GM21381 (cell line): ENCODE results near the gene KLK5.
"Not testable (repeated sequence)": the region's sequence is repeated elsewhere in the genome, so short reads cannot be mapped to it uniquely, and the experiment has no call there.

Experiments used
- ATAC-seq: cut with Tn5 transposase; IDR thresholded peaks from one replicate; pipeline ENCODE4 v1.9.1; 2021; ENCODE audit warnings: mild to moderate bottlenecking, moderate library complexity; ENCODE audit not compliant: unreplicated experiment

The KLK5 gene

DNA sequence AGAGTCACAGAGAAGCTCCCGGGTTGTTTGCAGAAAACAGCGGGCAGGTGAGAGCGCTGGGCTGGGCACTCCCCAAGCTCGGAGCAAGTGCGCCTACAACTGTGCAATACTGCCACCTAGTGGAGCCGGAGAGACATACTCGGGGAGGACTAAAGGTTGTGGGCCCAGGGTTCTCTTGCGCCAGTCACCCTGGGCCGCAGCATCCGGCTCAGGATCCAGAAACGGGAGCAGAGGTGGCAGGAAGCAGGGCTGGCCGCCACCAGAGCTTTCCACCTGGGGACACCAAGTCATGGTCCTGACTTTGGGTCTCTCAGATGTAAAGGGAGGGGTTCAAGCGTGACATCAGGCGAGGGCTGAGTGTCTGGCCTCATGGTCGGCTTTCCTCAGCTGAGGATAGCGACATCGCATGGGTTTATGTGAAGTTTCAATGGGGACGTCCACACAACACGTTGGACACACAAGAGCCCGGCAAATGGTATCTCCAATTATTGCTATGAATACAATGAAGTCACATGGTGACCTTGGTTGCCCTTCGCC lies 30.5 kb downstream of the KLK5 start:
- ATAC-seq: peak; percentile 70

DNA sequence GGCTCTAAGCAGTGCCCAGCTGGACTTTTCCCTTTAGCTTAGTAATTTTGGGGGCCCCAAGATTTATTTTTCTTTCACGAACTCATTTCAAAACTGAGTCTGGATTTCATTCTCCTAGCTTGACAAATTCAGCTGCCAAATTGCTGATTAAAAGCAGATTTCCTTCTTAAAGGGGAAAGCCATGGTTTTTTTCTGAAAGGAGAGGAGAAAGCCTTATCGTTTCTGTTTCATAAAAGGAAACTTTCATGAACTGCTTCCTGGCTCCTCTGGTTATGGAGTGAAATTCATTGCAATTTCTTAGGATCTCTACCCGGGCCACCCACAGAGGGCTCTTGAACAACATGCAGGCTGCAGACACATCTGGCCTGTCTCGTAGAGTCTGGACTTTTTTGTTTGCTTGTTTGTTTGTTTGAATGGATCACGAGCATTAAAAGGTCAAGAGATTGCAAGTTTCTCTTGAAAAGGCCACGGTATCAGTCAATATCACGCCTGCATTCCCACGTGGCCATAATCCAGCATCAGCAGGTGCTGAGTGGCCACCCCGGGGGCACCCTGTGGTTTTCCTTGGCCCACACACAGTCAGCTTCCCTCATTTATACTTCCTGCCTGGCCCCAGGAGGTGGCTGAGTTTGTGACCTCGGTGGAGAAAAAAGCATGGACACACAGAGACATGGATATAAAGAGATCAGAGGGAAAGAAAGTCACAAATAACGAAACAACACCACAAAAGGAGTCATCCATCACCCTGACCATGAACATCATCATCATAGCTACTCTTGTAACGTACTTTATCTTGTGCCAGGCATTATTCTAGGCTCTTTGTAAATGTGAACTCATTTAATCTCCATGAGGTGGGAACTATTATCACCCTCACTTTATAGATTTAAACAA lies 31.2 kb downstream of the KLK5 start:
- ATAC-seq: no peak

DNA sequence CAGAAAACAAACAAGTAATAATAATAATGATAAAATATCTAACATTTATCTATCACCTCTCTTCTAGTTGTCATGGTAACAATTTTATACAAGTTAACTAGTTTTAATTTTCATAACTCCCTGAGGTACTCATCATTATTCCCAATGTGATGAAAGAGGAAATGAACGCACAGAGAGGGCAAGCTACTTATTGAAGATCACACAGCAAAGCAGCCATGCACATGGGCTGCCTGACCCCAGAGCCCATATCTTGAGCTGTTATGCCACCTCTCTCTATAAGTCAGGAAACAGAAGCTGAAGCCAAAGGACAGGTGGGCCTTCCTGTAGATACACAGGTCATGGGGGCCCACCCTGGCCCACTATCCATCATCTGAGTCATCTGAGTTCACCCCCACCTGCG lies 36.8 kb downstream of the KLK5 start:
- ATAC-seq: no peak

DNA sequence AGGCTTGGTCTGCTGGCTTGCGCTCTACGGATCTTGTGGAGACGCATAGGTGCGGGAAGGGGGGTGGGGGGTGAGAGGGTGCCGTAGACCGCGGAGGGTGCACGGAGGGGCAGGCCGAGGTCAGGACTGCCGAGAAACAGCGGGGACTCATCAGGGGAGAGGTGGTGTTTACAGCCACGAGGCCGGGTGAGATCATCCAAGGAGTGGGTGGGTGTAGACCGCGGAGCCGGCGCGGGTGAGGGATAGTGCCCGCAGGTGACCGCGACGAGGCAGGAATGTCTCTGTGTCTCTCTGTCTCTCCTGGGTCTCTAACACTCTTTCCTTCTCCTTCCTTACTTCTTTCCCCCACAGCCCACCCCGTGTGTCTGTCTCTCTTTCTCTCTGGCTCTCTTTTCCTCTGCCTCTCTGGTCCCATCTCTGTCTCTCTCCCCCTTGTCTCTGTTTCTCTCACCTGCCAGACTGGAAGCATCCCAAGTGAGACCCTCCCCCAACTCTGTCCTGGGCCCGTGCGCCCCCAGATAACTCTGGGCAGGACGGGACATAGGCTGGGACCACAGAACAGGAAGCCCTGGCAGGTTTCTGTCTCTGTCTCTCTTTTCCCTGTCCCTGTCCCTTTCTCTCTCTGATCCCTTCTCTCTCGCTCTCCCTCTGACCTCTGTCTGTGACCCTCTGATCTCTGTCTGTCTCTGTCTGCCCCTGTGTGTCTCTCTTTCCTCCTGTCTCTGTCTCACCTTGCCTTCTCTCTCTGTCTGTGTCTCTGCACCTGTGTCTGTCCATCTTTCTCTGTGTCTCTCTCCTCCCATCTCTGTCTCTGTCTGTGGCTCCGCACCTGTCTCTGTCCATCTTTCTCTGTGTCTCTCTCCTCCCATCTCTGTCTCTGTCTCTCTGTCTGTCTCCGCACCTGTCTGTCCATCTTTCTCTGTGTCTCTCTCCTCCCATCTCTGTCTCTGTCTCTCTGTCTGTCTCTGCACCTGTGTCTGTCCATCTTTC lies 39.8 kb downstream of the KLK5 start:
- no peak for ATAC-seq

DNA sequence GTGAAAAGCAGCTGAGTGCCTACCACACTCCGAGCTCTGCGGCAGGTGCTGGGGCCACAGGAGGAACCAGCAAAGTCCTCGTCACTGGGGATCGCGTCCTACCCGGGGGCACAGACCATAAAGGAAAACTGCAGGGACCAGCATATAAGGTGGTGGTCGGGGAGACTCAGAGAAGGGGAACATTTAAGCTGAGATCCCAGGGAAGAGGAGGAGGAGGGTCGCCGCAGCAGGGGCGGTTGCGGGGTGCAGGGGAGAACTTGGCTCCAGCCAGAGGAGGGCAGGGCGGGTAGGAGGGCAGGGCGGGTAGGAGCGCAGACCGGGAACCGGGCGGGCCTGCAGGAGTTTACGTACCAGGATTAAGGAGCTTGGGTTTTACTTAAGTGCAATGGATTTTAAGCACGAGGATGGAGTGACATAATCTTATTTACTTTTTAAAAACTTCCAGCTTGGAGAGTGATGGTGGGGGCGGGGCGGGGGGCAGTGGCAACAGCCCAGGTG lies 40.7 kb downstream of the KLK5 start:
- ATAC-seq: no peak

DNA sequence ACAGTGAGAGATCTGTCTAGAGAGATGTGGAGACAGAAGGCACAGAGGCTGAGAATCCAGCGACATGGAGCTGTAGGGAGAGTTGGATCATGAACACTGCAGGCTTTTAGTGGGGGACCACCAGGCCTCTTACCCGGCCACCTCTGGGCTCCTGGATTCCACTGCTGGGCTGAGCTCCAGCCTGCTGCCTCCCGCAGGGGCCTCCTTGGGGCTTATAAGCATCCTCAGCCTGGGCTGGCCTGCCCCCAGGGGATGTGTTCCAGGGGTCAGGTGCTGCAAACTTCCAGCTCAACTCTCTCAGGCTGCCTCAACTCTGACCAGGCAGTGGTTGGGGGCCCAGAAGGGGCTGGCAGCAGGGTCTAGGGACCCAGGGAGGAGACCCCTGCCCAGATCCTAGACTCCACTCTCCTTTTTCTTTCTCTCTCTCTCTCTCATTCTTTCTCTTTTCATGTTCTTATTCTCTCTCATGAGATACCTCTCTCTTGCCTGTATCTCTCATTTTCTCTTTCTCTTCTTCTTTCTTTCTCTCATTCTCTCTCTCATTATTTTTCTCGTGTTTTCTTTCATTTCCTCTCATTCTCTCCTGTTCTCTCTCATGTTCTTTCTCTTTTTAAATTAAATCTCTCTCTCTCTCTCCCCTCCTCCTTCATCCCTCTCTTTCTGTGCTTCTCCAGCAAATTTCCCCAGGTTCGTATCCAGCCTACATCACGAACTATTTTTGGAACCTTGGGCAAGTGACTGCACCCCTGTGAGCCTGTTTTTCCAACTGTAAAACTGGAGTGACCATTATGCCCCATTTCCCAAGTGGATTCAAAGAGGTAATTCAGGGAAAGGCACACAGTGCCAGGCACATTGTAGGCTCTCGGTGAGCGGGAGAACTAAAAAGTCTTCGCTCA lies 41.4 kb downstream of the KLK5 start, which contains the start of gene KLK4:
Gene KLK4 (minus strand): TSS at position 190 of the 896 bp plus-strand sequence. CDS start 657 bp downstream, outside the sequence.
- ATAC-seq: no peak

DNA sequence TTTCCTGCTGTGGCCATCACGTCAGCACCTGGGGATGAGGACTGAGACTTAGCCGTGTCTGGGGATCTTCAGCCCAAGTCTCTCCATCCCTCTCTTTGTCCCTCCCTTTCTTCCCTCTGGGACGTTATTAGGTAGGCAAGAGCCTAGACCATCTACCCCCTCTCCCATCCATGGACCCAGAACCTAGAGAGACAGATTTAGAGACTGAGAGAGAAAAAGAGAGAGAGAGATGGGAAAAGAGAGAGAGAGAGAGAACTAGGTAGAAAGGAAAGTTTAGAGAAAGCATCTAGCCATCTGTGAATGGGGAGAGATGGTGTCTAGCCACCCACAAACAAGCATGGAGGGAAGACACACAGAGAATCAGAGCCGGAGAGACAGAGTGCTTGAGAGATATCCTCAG lies 42.1 kb downstream of the KLK5 start:
- no peak for ATAC-seq

DNA sequence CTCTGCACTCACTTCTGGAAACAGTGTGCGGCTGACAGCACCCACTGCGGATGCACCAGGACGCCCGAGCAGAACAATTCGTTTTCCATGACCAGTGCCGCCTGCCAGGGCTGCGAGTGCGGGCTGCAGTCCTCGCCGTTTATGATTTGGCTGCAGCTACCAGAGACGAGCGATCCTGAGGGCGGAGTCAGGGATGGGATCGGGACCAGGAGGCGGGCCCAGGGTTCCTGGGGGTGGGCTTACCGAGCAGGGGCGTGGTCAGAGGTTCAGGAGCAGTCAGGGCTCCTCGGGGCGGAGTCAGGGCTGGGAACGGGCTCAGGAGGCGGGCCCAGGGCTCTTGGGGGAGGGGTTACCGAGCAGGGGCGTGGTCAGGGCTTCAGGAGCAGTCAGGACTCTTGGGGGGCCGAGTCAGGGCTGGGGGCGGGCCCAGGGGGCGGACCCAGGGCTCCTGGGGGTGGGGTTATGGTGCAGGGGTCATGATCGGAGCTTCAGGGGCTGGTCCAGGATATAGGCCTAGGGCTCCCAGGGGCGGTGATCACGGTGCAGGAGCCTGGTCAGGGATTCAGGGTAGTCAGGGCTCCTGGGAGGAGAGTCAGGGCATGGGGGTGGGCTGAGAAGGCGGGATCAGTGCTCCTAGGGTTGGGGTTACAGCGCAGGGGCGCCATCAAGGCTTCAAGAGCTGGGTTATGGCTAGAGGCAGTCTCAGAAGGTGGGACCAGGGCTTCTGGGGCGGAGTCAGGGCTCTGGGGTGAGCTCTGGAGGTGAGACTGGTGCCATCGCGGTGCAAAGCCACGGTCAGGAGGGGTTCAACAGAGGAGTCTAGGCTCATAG lies 43.4 kb downstream of the KLK5 start:
- ATAC-seq: no peak

DNA sequence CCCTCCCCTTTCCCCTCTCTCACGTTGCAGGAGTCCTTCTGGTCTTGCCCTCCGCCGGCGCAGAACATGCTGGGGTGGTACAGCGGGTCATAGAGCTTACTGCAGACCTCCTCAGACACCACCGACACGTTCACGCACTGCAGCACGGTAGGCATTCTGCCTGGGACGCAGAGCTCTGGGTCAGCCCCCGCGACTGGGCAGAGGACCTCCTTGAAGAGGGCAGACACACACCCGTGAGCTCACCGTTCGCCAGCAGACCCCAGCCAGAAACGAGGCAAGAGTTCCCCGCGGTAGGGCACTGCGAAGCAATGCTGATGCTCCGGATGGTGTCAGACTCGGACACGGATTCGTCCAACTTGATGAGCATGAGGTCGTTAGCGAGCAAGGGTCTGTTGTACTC lies 44.5 kb downstream of the KLK5 start:
- ATAC-seq: no peak

DNA sequence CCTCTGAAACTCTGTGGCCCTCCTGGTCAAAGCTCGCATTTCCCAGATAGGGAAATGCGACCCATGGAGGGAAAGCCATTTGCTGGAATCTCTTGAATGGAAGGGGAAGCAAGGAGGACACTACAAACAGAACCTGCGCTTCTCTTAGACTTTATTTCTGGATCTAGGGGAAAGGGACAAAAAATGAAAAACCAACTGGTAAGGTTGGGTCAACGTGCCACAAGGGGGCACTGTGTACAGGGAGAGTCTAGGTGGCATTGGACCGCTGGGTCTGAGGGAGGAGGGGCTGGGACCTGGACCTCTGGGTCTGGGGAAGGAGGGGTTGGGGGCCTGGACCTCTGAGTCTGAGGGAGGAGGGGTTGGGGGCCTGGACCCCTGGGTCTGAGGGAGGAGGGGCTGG lies 46.6 kb downstream of the KLK5 start:
- no peak for ATAC-seq

DNA sequence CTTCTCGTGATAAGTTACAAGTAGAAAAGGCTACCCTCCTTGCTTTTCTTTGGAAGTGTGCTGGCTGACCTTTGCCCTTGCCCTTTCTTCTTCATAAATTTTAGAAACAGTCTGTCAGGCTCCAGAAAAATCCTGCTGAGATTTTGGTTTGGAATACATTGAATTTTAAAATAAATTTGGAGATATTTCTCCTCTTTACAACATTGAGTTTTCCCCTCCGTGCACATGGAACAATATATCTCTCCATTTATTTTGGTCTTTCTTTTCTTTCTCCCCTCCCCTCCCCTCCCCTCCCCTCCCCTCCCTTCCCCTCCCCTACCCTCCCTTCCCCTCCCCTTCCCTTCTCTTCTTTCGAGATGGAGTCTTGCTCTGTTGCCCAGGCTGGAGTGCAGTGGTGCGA lies 50.2 kb downstream of the KLK5 start:
- ATAC-seq: no peak

DNA sequence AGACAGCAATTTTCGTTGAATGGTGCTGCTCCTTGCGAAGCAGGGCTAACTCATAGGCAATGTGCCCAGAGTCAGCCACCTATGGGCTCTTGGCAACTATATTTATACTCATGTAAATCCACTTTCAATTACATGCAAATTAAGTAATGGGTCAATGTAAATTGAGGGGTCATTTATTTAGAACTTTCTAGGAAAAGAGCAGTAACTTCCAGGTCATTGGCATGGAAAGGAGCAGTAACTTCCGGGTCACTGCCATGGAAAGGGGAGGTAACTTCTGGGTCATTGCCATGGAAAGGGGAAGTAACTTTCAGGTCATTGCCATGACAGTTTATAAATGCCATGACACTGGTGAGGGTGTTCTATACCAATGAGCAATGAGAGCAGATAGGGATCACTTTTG lies 53.3 kb downstream of the KLK5 start:
- ATAC-seq: no peak

DNA sequence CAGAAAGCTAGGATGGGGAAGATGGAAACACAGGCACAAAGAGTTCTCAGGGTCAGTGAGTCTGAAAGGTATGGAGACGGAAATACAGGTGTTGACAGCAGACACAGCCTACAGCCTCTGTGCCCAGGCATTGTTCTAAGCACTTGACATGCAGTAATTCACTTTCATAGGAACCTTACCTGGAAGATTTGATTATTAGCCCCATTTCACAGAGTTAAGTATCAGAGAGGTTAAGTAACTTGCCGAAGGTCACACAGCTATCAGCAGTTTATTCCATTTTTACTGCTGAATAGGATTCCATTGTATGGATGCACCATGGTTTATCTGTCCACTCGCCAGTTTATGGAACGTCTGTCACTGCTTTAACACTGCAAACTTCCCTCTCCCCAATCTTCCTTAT lies 54.8 kb downstream of the KLK5 start:
- no peak for ATAC-seq

DNA sequence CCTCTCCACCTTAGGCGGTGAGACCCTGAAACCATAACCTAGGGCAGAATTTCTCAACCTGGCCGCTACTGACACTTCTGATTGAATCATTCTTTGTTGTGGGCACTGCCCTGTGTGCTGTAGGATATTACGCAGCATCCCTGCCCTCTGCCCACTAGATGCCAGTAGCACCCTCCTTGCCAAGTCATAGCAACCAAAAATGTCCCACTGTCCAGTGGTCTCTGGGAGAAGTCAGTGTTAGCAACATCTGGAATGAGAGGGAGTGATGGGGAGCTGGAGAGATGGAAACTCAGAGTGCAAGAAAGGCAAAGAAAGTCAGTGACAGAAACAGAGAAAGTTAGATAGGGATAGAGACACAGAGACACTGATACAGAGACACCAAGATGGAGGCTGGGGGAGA lies 55.2 kb downstream of the KLK5 start:
- no peak for ATAC-seq

DNA sequence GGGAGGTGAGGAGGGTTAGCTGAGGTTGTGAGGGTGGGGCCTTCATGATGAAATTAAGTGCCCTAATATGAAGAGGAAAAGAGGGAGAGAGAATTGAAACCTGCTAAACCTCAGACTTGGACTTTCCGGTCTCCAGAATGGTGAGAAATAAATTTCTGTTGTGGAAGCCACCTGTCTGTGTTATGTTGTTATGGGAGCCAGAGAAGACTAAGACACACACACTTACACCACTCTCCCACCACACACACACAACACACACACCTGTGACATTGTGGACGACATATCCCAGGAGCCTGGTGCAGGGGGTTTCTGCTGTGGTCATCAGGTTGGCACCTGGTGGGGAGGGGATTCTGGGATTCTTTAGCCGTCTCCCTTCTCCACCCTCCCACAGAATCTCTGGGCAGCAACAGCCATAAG lies 55.6 kb downstream of the KLK5 start:
- ATAC-seq: peak; percentile 21

DNA sequence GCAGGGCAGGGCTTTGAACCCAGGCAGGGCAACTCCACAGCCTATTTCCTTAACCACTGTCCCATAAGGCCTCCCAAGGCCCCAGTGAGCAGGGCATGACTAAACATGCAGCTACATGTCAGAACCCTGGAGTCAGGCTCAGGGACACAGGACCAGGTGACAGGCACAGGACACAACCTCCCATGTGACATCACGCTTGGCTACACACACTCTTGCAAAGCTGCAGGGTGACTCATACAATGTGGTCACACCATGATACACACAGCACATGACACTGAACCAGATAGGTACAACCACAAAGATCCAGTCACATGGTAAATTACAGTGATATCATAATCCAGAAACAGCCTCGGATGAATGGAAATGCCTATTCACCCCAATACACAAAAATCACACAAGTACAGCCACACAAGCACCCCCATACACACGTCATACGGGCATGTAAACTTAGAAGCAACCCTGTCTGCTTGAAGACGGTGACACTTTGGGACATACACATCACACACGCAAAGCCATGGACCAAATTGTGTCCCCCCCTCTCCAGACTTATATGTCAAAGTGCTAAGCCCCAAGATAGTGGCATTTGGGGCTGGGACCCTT lies 56.1 kb downstream of the KLK5 start:
- ATAC-seq: peak; percentile 85

DNA sequence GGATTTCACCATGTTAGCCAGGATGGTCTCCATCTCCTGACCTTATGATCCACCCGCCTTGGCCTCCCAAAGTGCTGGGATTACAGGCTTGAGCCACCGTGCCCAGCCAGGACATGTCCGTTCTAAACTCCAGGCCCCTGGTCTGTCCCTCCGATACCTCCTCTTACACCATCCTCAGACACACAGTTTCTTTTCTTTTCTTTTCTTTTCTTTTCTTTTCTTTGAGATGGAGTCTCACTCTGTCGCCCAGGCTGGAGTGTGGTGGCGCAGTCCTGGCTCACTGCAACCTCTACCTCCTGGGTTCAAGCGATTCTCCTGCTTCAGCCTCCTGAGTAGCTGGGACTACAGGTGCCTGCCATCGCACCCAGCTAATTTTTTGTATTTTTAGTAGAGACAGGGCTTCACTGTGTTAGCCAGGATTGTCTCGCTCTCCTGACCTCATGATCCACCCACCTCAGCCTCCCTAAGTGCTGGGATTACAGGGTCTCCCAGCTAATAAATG lies 56.7 kb downstream of the KLK5 start:
- not testable (repeated sequence) for ATAC-seq

DNA sequence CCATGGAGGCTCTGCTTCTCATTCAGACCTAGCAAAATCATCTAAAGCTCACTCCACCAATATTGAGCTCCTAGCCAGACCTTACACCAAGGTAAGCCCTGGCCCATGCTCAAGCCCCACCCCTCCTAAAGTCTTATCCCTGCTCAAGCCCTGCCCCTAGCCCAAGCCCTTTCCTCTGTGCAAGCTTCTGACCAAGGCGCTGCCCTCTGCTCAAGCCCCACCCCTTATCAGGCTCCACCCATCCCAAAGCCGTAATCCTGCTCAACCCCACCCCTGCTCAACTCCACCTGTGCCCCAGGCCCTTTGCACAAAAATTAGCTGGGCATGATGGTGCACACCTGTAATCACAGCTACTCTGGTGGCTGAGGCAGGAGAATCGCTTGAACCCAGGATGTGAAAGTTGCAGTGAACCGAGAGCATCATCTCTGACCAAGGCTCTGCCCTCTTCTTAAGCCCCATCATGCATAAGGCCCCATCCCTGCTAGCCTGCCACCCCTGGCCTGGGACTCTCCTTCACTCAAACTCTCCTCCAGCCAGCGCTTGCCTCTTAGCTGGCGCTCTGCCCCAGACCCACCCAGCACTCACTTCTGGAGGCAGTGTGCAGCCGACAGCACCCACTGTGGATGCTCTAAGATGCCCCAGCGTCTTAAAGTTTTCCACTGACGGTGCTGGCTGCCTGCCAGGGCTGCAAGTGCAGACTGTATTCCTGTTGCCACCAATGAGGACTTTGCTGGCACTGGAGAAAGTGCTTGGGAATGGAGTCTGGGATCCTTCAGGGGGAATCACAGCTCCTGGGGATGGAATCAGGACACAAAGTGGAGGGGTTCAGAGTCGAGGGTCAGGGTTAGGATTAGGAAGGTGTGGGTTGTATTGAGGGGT lies 58.1 kb downstream of the KLK5 start:
- ATAC-seq: no peak
